GM20000 (cell line): ENCODE measurements around the gene JAML.

ENCODE experiments used
- DNase-seq: peaks from one replicate; pipeline ENCODE4 v3.0.0; 2012; ENCODE audit warnings: low spot score
- TF ChIP-seq, protein P1 (sequence below): IDR thresholded peaks from 2 replicates; pipeline ENCODE4 v1.5.1; 2012; ENCODE audit warnings: mild to moderate bottlenecking, control low read depth; ENCODE audit errors: extremely low read depth, missing control alignments

Gene JAML

GRCh38 chr11:118170231-118170630, 54.6 kb downstream of the JAML start:
- TF ChIP-seq, protein P1, sequence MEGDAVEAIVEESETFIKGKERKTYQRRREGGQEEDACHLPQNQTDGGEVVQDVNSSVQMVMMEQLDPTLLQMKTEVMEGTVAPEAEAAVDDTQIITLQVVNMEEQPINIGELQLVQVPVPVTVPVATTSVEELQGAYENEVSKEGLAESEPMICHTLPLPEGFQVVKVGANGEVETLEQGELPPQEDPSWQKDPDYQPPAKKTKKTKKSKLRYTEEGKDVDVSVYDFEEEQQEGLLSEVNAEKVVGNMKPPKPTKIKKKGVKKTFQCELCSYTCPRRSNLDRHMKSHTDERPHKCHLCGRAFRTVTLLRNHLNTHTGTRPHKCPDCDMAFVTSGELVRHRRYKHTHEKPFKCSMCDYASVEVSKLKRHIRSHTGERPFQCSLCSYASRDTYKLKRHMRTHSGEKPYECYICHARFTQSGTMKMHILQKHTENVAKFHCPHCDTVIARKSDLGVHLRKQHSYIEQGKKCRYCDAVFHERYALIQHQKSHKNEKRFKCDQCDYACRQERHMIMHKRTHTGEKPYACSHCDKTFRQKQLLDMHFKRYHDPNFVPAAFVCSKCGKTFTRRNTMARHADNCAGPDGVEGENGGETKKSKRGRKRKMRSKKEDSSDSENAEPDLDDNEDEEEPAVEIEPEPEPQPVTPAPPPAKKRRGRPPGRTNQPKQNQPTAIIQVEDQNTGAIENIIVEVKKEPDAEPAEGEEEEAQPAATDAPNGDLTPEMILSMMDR: no peak
- DNase-seq: no peak

DNA sequence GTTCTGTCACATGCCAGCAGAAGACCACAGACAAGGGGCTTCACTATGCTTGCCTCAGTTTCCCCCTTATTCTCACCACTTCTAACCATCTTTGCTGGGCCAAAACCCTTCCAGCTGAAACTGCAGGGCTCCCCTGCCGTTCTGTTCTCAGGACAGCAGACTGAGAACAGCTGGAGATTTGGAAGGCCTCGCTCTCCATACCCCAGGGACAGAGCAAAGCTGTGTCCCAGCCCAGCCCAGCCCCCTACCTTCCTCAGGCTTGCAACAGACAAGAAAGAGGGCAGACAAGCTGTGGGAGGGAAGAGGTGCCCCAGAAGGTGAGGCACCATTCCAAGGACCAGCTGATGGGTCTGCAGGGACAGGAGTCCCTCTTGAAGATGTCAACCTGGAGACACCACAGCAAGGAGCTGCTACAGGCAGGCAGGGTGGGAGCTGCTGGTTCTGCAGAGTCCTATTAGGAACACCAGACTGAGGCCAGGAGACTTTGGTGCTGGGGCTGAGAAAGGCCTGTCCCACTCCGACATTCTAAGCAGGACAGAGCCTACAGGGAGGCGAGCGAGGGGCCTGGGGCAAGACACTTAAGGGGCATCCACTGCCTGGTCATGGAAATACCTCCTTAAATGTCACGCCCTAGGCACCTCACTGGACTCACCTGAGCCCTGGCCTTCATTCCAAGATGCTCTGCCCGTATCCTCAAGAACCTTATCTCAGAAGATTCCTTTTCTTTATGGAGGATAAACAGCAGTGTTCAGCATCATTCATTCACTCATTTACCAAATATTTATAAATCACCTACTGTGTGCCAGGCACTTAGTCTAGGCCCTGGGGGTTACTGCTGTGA, 55.3 kb downstream of the JAML start:
- no peak for DNase-seq
- TF ChIP-seq, protein P1: no peak

- DNase-seq: no peak
- TF ChIP-seq, protein P1: no peak
These were observed 56.1 kb downstream of the JAML start for GRCh38 chr11:118168751-118169150.

GRCh38 chr11:118168316-118168715, 56.5 kb downstream of the JAML start:
- DNase-seq: no peak
- TF ChIP-seq, protein P1: no peak

- TF ChIP-seq, protein P1: no peak
- DNase-seq: no peak
These were observed 56.9 kb downstream of the JAML start for GRCh38 chr11:118167906-118168305.

DNA sequence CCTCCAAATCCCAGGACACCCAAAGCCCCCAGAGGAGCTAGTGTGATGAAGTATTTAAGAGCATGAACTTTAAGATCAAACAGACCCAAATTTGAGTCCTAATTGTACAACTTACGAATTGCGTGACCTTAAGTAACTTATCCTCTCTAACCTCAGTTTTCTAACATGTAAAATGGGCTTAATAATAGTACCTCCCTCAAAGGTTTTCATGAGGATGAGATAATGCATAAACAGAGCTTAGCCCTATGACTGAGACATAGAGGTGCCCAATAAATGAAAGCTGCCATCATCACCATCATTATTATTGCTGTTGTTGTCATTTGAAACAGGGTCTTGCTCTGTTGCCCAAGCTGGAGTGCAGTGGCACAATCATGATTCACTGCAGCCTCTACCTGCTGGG, 57.6 kb downstream of the JAML start:
- TF ChIP-seq, protein P1: no peak
- DNase-seq: no peak

DNA sequence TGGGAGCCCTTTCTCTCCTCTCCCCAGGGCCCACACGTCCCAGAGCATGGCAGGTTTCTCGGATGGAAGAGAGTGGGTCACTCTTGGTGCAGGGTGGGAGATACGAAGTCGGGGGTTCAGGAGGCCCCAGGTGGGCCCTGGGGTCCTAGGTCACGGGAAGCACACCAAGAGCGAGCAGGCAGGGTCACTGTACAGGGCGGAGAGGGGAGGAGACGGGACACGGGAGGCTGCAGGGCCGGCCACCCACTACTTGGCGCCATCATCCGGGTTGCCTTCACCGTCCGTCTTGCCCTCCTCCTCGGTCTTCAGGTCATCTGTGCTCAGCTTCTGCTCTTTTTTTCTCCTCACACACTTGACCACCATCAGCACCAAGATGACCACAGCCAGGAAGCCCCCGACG, 58.2 kb downstream of the JAML start:
- DNase-seq: no peak
- TF ChIP-seq, protein P1: no peak
